Measurements from ENCODE around the gene DGKZ.

Gene DGKZ

GRCh38 chr11:46335890-46336562, 11.2 kb upstream of the DGKZ start:
- H2AFZ ChIP-seq (ENCODE audit: low read length), result peak overlapping the region; percentile 72
- no peak overlapping the region for H3K27ac ChIP-seq (replicated peaks; ENCODE audit: low read length)
- no peak overlapping the region for H3K4me3 ChIP-seq (ENCODE audit: low read length in 2 of 2)
- no peak overlapping the region for H2BK12ac ChIP-seq (ENCODE audit: low read length)
- H4K91ac ChIP-seq (ENCODE audit: low read depth, low read length, poor library complexity), result no peak overlapping the region
- no peaks in the 10 kb centered on the region for H3K9me3 ChIP-seq (replicated peaks in 1 of 2; ENCODE audit: control insufficient read depth in 2 of 2, insufficient read depth in 1 of 2, low read depth in 1 of 2, low read length in 2 of 2)
- H3K27me3 ChIP-seq (ENCODE audit: control insufficient read depth in 3 of 3, insufficient read depth in 3 of 3, low read depth in 1 of 3, low read length in 3 of 3), result peaks cover 0 to 30% (median 11%) of the 10 kb centered on the region in 3 experiments
- H3K18ac ChIP-seq (ENCODE audit: low read length), result peak overlapping the region; percentile 76
- no peak overlapping the region for H3K9ac ChIP-seq (ENCODE audit: low read depth, low read length, poor library complexity)
- H2BK15ac ChIP-seq (ENCODE audit: low read length), result no peak overlapping the region
- H3K36me3 ChIP-seq (replicated peaks in 1 of 2; ENCODE audit: control insufficient read depth in 2 of 2, insufficient read depth in 2 of 2, low read length in 2 of 2), result no peaks in the 10 kb centered on the region
- H3K79me1 ChIP-seq (ENCODE audit: low read depth, low read length), result no peaks in the 10 kb centered on the region
- H3K14ac ChIP-seq (ENCODE audit: low read length), result no peak overlapping the region
- H2BK120ac ChIP-seq (ENCODE audit: low read depth, low read length), result no peak overlapping the region
- H4K8ac ChIP-seq (ENCODE audit: low read depth, low read length), result no peak overlapping the region
- H3K23ac ChIP-seq (ENCODE audit: low read depth, low read length, poor library complexity), result no peak overlapping the region
- H2AK5ac ChIP-seq (ENCODE audit: low read depth, low read length), result peak overlapping the region; percentile 16
- no CpG with 5 or more reads among the region's 11 CpGs for WGBS, 2 donors (ENCODE audit: extremely low coverage in 2 of 2, insufficient read length in 2 of 2, insufficient replicate concordance in 1 of 2)
- H2BK5ac ChIP-seq (ENCODE audit: low read length), result peak overlapping the region; percentile 10
- H3K4ac ChIP-seq (ENCODE audit: low read length), result no peak overlapping the region
- no peak for DNase-seq (ENCODE audit: low spot score)
- H3K4me1 ChIP-seq (ENCODE audit: control insufficient read depth in 2 of 2, insufficient read depth in 1 of 2, low read depth in 1 of 2, low read length in 2 of 2), result peaks cover 38 to 39% of the 10 kb centered on the region in 2 donors
- no peak overlapping the region for H3K4me2 ChIP-seq (ENCODE audit: insufficient read depth, low read length, poor library complexity, severe bottlenecking)

GRCh38 chr11:46336563-46337180, 10.6 kb upstream of the DGKZ start:
- Histone ChIP-seq H3K27ac (replicated peaks; ENCODE audit: low read length) (no peak overlapping the region), H2BK5ac (ENCODE audit: low read length) (no peak overlapping the region)

GRCh38 chr11:46337626-46338345, 9.5 kb upstream of the DGKZ start:
- Histone ChIP-seq H3K4me3 (ENCODE audit: low read length in 2 of 2) (no peak overlapping the region), H3K4ac (ENCODE audit: low read length) (no peak overlapping the region), H4K8ac (ENCODE audit: low read depth, low read length) (no peak overlapping the region), H3K79me1 (ENCODE audit: low read depth, low read length) (no peaks in the 10 kb centered on the region), H3K23ac (ENCODE audit: low read depth, low read length, poor library complexity) (no peak overlapping the region), H3K27ac (replicated peaks; ENCODE audit: low read length) (no peak overlapping the region), H2AK5ac (ENCODE audit: low read depth, low read length) (peak overlapping the region; percentile 37), H3K4me1 (ENCODE audit: control insufficient read depth in 2 of 2, insufficient read depth in 1 of 2, low read depth in 1 of 2, low read length in 2 of 2) (peaks cover 29 to 33% of the 10 kb centered on the region in 2 donors), H2BK120ac (ENCODE audit: low read depth, low read length) (no peak overlapping the region), H3K27me3 (ENCODE audit: control insufficient read depth in 3 of 3, insufficient read depth in 3 of 3, low read depth in 1 of 3, low read length in 3 of 3) (peaks cover 0 to 14% (median 11%) of the 10 kb centered on the region in 3 experiments), H2AFZ (ENCODE audit: low read length) (no peak overlapping the region), H2BK15ac (ENCODE audit: low read length) (no peak overlapping the region), H3K4me2 (ENCODE audit: insufficient read depth, low read length, poor library complexity, severe bottlenecking) (no peak overlapping the region), H3K9ac (ENCODE audit: low read depth, low read length, poor library complexity) (no peak overlapping the region), H2BK12ac (ENCODE audit: low read length) (no peak overlapping the region), H2BK5ac (ENCODE audit: low read length) (no peak overlapping the region), H3K14ac (ENCODE audit: low read length) (no peak overlapping the region), H3K18ac (ENCODE audit: low read length) (no peak overlapping the region), H3K36me3 (replicated peaks in 1 of 2; ENCODE audit: control insufficient read depth in 2 of 2, insufficient read depth in 2 of 2, low read length in 2 of 2) (no peaks in the 10 kb centered on the region), H3K9me3 (replicated peaks in 1 of 2; ENCODE audit: control insufficient read depth in 2 of 2, insufficient read depth in 1 of 2, low read depth in 1 of 2, low read length in 2 of 2) (no peaks in the 10 kb centered on the region), H4K91ac (ENCODE audit: low read depth, low read length, poor library complexity) (no peak overlapping the region)
- WGBS, 2 donors (ENCODE audit: extremely low coverage in 2 of 2, insufficient read length in 2 of 2, insufficient replicate concordance in 1 of 2), result no CpG with 5 or more reads among the region's 13 CpGs
- DNase-seq (ENCODE audit: low spot score), result no peak

More at GRCh38 chr11:46336563-46337180, 10.6 kb upstream of the DGKZ start:
- Histone ChIP-seq H3K9me3 (replicated peaks in 1 of 2; ENCODE audit: control insufficient read depth in 2 of 2, insufficient read depth in 1 of 2, low read depth in 1 of 2, low read length in 2 of 2) (no peaks in the 10 kb centered on the region), H3K27me3 (ENCODE audit: control insufficient read depth in 3 of 3, insufficient read depth in 3 of 3, low read depth in 1 of 3, low read length in 3 of 3) (peaks cover 0 to 24% (median 11%) of the 10 kb centered on the region in 3 experiments), H3K4me3 (ENCODE audit: low read length in 2 of 2) (no peak overlapping the region), H3K36me3 (replicated peaks in 1 of 2; ENCODE audit: control insufficient read depth in 2 of 2, insufficient read depth in 2 of 2, low read length in 2 of 2) (no peaks in the 10 kb centered on the region), H2BK120ac (ENCODE audit: low read depth, low read length) (no peak overlapping the region), H4K91ac (ENCODE audit: low read depth, low read length, poor library complexity) (no peak overlapping the region), H3K18ac (ENCODE audit: low read length) (no peak overlapping the region), H2BK12ac (ENCODE audit: low read length) (no peak overlapping the region), H3K9ac (ENCODE audit: low read depth, low read length, poor library complexity) (no peak overlapping the region), H3K23ac (ENCODE audit: low read depth, low read length, poor library complexity) (peak overlapping the region; percentile 60), H3K4ac (ENCODE audit: low read length) (no peak overlapping the region), H3K14ac (ENCODE audit: low read length) (no peak overlapping the region), H2AK5ac (ENCODE audit: low read depth, low read length) (no peak overlapping the region), H3K4me1 (ENCODE audit: control insufficient read depth in 2 of 2, insufficient read depth in 1 of 2, low read depth in 1 of 2, low read length in 2 of 2) (peaks cover 32 to 35% of the 10 kb centered on the region in 2 donors), H4K8ac (ENCODE audit: low read depth, low read length) (no peak overlapping the region), H3K4me2 (ENCODE audit: insufficient read depth, low read length, poor library complexity, severe bottlenecking) (no peak overlapping the region), H2BK15ac (ENCODE audit: low read length) (peak overlapping the region; percentile 2), H2AFZ (ENCODE audit: low read length) (no peak overlapping the region), H3K79me1 (ENCODE audit: low read depth, low read length) (no peaks in the 10 kb centered on the region)
- WGBS, 2 donors (ENCODE audit: extremely low coverage in 2 of 2, insufficient read length in 2 of 2, insufficient replicate concordance in 1 of 2), result no CpG with 5 or more reads among the region's 12 CpGs
- DNase-seq (ENCODE audit: low spot score), result no peak

GRCh38 chr11:46338636-46338987, 8.7 kb upstream of the DGKZ start:
- peak overlapping the region; percentile 42 for H3K27ac ChIP-seq (replicated peaks; ENCODE audit: low read length)
- H2BK12ac ChIP-seq (ENCODE audit: low read length), result no peak overlapping the region
- peak overlapping the region; percentile 64 for H2BK15ac ChIP-seq (ENCODE audit: low read length)
- H4K91ac ChIP-seq (ENCODE audit: low read depth, low read length, poor library complexity), result no peak overlapping the region
- peak overlapping the region; percentile 65 for H3K18ac ChIP-seq (ENCODE audit: low read length)
- H3K79me1 ChIP-seq (ENCODE audit: low read depth, low read length), result no peaks in the 10 kb centered on the region
- H2BK120ac ChIP-seq (ENCODE audit: low read depth, low read length), result no peak overlapping the region
- H3K36me3 ChIP-seq (replicated peaks in 1 of 2; ENCODE audit: control insufficient read depth in 2 of 2, insufficient read depth in 2 of 2, low read length in 2 of 2), result no peaks in the 10 kb centered on the region
- H3K4ac ChIP-seq (ENCODE audit: low read length), result no peak overlapping the region
- H3K4me2 ChIP-seq (ENCODE audit: insufficient read depth, low read length, poor library complexity, severe bottlenecking), result peak overlapping the region; percentile 58
- peaks cover 28 to 33% of the 10 kb centered on the region in 2 donors for H3K4me1 ChIP-seq (ENCODE audit: control insufficient read depth in 2 of 2, insufficient read depth in 1 of 2, low read depth in 1 of 2, low read length in 2 of 2)
- peak overlapping the region; percentile 92 for H2AFZ ChIP-seq (ENCODE audit: low read length)
- peak overlapping the region; percentile 48 for H2AK5ac ChIP-seq (ENCODE audit: low read depth, low read length)
- no peak overlapping the region for H3K14ac ChIP-seq (ENCODE audit: low read length)
- peak overlapping the region; percentile 47 for H2BK5ac ChIP-seq (ENCODE audit: low read length)
- H3K23ac ChIP-seq (ENCODE audit: low read depth, low read length, poor library complexity), result peak overlapping the region; percentile 38
- H3K27me3 ChIP-seq (ENCODE audit: control insufficient read depth in 3 of 3, insufficient read depth in 3 of 3, low read depth in 1 of 3, low read length in 3 of 3), result peaks cover 0 to 7% (median 4%) of the 10 kb centered on the region in 3 experiments
- no peaks in the 10 kb centered on the region for H3K9me3 ChIP-seq (replicated peaks in 1 of 2; ENCODE audit: control insufficient read depth in 2 of 2, insufficient read depth in 1 of 2, low read depth in 1 of 2, low read length in 2 of 2)
- no peak overlapping the region for H4K8ac ChIP-seq (ENCODE audit: low read depth, low read length)
- H3K9ac ChIP-seq (ENCODE audit: low read depth, low read length, poor library complexity), result no peak overlapping the region
- peak overlapping the region in 1 of 2 donors; percentile 28 for H3K4me3 ChIP-seq (ENCODE audit: low read length in 2 of 2)
- DNase-seq (ENCODE audit: low spot score), result no peak
- no CpG with 5 or more reads among the region's 9 CpGs for WGBS, 2 donors (ENCODE audit: extremely low coverage in 2 of 2, insufficient read length in 2 of 2, insufficient replicate concordance in 1 of 2)

Data from neuronal stem cell (in vitro differentiated cells).